ENCODE measurements around the gene HCRTR1.

The HCRTR1 gene

GRCh38 chr1:31646259-31646960 lies 28.9 kb downstream of the HCRTR1 start:
- H3K4me1 ChIP-seq: peaks cover 21% of the 10 kb centered on the region
- no peak for TF ChIP-seq Cebpa-rat (IDR thresholded peaks at IDR 0.05)
- H3K27ac ChIP-seq: no peak overlapping the region
- H3K4me3 ChIP-seq: no peak overlapping the region
- no peaks in the 10 kb centered on the region for H3K27me3 ChIP-seq
- H3K36me3 ChIP-seq: 0 out of 2 replicates have a peak, but pooled peaks cover 2% of the 10 kb centered on the region
- no peak overlapping the region for H3K9ac ChIP-seq
- H3K9me3 ChIP-seq: no peaks in the 10 kb centered on the region
- peaks cover 2% of the 10 kb centered on the region; the same call in 1 of the 2 replicates for H4K20me1 ChIP-seq
- H3K4me2 ChIP-seq: no peak overlapping the region

DNA sequence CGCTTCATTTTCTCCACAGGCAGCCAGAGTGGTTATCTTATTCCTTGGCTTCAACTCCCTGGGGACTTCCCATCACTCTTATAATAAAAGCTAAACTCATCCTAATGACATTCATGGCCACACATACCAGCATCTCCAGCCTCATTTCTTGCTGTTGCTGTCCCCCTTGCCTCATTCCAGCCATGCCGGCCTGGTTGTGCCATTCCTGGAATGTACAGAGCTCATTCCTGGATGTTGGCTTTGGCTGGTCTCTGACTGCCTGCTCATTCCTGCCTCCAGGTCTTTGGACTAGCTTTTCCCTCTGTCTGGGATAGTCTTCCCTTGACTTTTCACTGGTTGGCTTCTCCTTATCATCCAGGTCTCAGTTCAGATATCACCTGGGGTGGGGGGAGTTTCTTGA lies 29.6 kb downstream of the HCRTR1 start:
- H3K4me3 ChIP-seq: no peak overlapping the region
- H3K27me3 ChIP-seq: no peaks in the 10 kb centered on the region
- TF ChIP-seq Cebpa-rat (IDR thresholded peaks at IDR 0.05): no peak
- no peak overlapping the region for H3K27ac ChIP-seq
- no peaks in the 10 kb centered on the region for H3K9me3 ChIP-seq
- no peak overlapping the region for H3K4me2 ChIP-seq
- H3K4me1 ChIP-seq: peaks cover 20% of the 10 kb centered on the region
- no peaks in the 10 kb centered on the region for H3K36me3 ChIP-seq
- no peak overlapping the region for H3K9ac ChIP-seq
- H4K20me1 ChIP-seq: no peaks in the 10 kb centered on the region

DNA sequence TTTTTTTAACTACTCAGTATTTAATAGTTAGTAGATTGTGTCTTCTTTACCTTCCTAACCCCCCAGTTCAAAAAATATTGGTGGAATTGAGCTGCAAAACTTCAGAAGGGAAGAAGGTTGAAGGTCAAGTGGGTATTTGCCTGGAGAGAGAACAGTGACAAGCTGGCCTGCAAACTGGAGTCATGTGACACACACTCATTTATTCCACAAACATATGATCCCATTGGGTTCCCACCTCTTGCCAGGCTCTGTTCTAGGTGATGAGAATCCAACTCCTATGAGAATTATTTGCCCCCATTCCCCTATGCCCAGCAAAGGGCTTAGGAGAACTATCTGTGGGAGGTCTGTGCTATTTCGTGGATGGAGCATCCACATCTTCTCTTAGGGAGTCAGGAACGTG lies 30.7 kb downstream of the HCRTR1 start:
- Histone ChIP-seq H3K4me2 (no peak overlapping the region), H3K9ac (no peak overlapping the region), H3K4me3 (no peak overlapping the region), H3K9me3 (no peaks in the 10 kb centered on the region), H3K36me3 (no peaks in the 10 kb centered on the region), H3K27me3 (no peaks in the 10 kb centered on the region), H3K27ac (no peak overlapping the region), H4K20me1 (no peaks in the 10 kb centered on the region), H3K4me1 (peaks cover 17% of the 10 kb centered on the region)
- no peak for TF ChIP-seq Cebpa-rat (IDR thresholded peaks at IDR 0.05)

DNA sequence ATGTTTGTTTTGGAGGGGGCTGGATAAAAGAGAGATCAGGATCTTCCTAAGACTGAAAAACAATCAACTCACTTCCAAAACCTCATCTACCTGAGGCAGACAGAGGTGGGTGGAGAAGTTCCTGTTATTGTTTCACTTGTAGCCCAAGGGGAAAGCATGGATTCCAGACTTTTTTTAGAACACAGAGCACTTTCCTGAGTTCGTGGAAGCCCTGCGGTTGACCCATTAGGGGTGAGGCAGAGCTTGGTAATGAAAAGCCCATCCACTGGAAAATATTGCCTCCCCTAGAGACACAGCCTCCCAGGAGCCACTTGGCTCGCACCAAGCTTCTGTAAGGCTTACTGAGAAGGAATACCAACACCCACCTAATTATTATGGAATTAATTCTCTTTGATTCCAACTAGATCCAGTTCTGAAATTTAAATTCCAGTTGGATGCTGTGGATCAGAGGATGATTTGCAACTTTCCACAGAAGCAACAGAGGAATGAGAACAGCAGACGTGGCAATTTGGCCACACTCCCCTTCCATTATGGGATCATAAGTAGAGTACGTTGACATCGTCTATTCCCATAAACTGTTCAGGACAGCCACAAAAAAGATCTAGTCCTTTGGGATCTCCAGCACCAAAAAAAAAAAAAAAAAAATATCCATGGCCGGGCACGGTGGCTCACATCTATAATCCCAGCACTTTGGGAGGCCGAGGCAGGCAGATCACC lies 31.3 kb downstream of the HCRTR1 start:
- Histone ChIP-seq H3K4me3 (no peak overlapping the region), H3K27ac (no peak overlapping the region), H4K20me1 (no peaks in the 10 kb centered on the region), H3K4me1 (peaks cover 11% of the 10 kb centered on the region), H3K9ac (no peak overlapping the region), H3K36me3 (no peaks in the 10 kb centered on the region), H3K27me3 (no peaks in the 10 kb centered on the region), H3K4me2 (no peak overlapping the region), H3K9me3 (no peaks in the 10 kb centered on the region)
- no peak for TF ChIP-seq Cebpa-rat (IDR thresholded peaks at IDR 0.05)

- Histone ChIP-seq H3K36me3 (no peaks in the 10 kb centered on the region), H3K9me3 (no peaks in the 10 kb centered on the region), H3K4me3 (no peak overlapping the region), H3K9ac (no peak overlapping the region), H3K27me3 (no peaks in the 10 kb centered on the region), H3K27ac (no peak overlapping the region), H4K20me1 (no peaks in the 10 kb centered on the region), H3K4me2 (no peak overlapping the region), H3K4me1 (peaks cover 6% of the 10 kb centered on the region)
- TF ChIP-seq Cebpa-rat (IDR thresholded peaks at IDR 0.05): no peak
Measured at GRCh38 chr1:31650161-31651088, 32.9 kb downstream of the HCRTR1 start.

GRCh38 chr1:31651089-31651420 lies 33.6 kb downstream of the HCRTR1 start:
- H3K27ac ChIP-seq: no peak overlapping the region
- no peak for TF ChIP-seq Cebpa-rat (IDR thresholded peaks at IDR 0.05)

DNA sequence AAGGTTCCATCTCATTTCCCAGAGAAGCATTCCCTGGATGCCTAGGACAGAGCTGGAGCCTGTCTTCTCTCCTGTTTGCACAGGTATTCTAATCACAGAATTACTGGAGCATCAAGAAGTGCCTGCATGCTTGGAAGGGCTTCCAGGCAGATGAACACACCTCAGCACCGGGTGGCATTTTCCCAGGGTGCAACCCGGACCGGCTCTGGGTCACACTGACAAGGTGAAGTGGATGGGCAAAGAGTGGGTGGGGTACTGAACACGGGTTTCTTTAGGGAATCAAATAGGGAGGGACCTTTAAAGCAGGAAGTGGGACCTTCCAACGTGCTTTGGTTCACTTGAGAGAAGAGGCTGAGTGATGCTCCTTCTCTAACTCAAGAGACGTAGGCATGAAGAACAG lies 34.3 kb downstream of the HCRTR1 start:
- Histone ChIP-seq H3K9me3 (no peaks in the 10 kb centered on the region), H3K4me1 (peaks cover 14% of the 10 kb centered on the region), H3K4me2 (no peak overlapping the region), H3K36me3 (no peaks in the 10 kb centered on the region), H3K27ac (no peak overlapping the region), H3K27me3 (no peaks in the 10 kb centered on the region), H4K20me1 (no peaks in the 10 kb centered on the region), H3K4me3 (no peak overlapping the region), H3K9ac (no peak overlapping the region)
- TF ChIP-seq Cebpa-rat (IDR thresholded peaks at IDR 0.05): no peak

More at GRCh38 chr1:31651089-31651420, 33.6 kb downstream of the HCRTR1 start:
- H4K20me1 ChIP-seq: no peaks in the 10 kb centered on the region
- H3K9ac ChIP-seq: no peak overlapping the region
- no peak overlapping the region for H3K4me2 ChIP-seq
- no peaks in the 10 kb centered on the region for H3K9me3 ChIP-seq
- H3K36me3 ChIP-seq: no peaks in the 10 kb centered on the region
- H3K4me1 ChIP-seq: peaks cover 7% of the 10 kb centered on the region
- H3K4me3 ChIP-seq: no peak overlapping the region
- no peaks in the 10 kb centered on the region for H3K27me3 ChIP-seq

GRCh38 chr1:31652891-31653499 lies 35.5 kb downstream of the HCRTR1 start:
- Histone ChIP-seq H3K4me2 (no peak overlapping the region), H3K4me1 (peaks cover 27% of the 10 kb centered on the region), H3K27me3 (no peaks in the 10 kb centered on the region), H3K36me3 (no peaks in the 10 kb centered on the region), H4K20me1 (no peaks in the 10 kb centered on the region), H3K27ac (no peak overlapping the region), H3K9me3 (no peaks in the 10 kb centered on the region), H3K9ac (no peak overlapping the region), H3K4me3 (no peak overlapping the region)
- no peak for TF ChIP-seq Cebpa-rat (IDR thresholded peaks at IDR 0.05)

- Histone ChIP-seq H3K27ac (no peak overlapping the region), H3K4me2 (no peak overlapping the region), H3K27me3 (no peaks in the 10 kb centered on the region), H3K4me3 (no peak overlapping the region), H3K9ac (no peak overlapping the region), H3K36me3 (no peaks in the 10 kb centered on the region), H3K9me3 (no peaks in the 10 kb centered on the region), H4K20me1 (no peaks in the 10 kb centered on the region), H3K4me1 (peaks cover 36% of the 10 kb centered on the region)
- no peak for TF ChIP-seq Cebpa-rat (IDR thresholded peaks at IDR 0.05)
Measured at GRCh38 chr1:31653717-31654473, 36.4 kb downstream of the HCRTR1 start.
